OCI-LY1 (cell line): Measurements from ENCODE around the gene SYNM.

Experiments
- H2AFZ ChIP-seq: fragments of 200-600 bp; sonication (generic), shearing (Covaris generic); 2 replicates; pipeline ENCODE4 v1.6.0; 2014; ENCODE audit warnings: antibody characterized with exemption, mild to moderate bottlenecking, low read length
- H3F3A ChIP-seq: fragments of 200-600 bp; sonication (generic), shearing (Covaris generic); 2 replicates; pipeline ENCODE4 v1.6.0; 2014; ENCODE audit warnings: mild to moderate bottlenecking, antibody characterized with exemption, low read length, moderate library complexity; ENCODE audit not compliant: insufficient read depth
- H3K27ac ChIP-seq: fragments of 200-600 bp; sonication (generic); 2 replicates; pipeline ENCODE4 v1.5.1; 2014; ENCODE audit warnings: low read length, mixed run types, mild to moderate bottlenecking, low read depth; ENCODE audit not compliant: poor library complexity, severe bottlenecking
- H3K27me3 ChIP-seq: fragments of 200-600 bp; sonication (generic); 2 replicates; pipeline ENCODE4 v1.6.0; 2014; ENCODE audit warnings: antibody characterized with exemption, mild to moderate bottlenecking, low read length, moderate library complexity; ENCODE audit not compliant: insufficient read depth
- H3K36me3 ChIP-seq: fragments of 200-600 bp; sonication (generic); 2 replicates; pipeline ENCODE4 v1.6.1; 2014; ENCODE audit warnings: mild to moderate bottlenecking, antibody characterized with exemption, low read length, moderate library complexity, mixed read lengths; ENCODE audit not compliant: insufficient read depth
- H3K4me1 ChIP-seq: fragments of 200-600 bp; sonication (generic); 2 replicates; pipeline ENCODE4 v1.5.1; 2014; ENCODE audit warnings: mild to moderate bottlenecking, low read length, moderate library complexity; ENCODE audit not compliant: insufficient read depth, severe bottlenecking
- H3K4me2 ChIP-seq: fragments of 200-600 bp; sonication (generic), shearing (Covaris generic); 2 replicates; pipeline ENCODE4 v1.6.1; 2014; ENCODE audit warnings: low read length
- H3K4me3 ChIP-seq: fragments of 200-600 bp; sonication (generic); 2 replicates; pipeline ENCODE4 v1.5.1; 2014; ENCODE audit warnings: low read length, low read depth, mild to moderate bottlenecking, mixed read lengths; ENCODE audit not compliant: poor library complexity, severe bottlenecking
- H3K79me2 ChIP-seq: fragments of 200-600 bp; shearing (Covaris generic); 2 replicates; pipeline ENCODE4 v1.6.1; 2016; ENCODE audit warnings: mixed run types, low read length, mixed read lengths; ENCODE audit not compliant: insufficient read depth
- H3K9ac ChIP-seq: fragments of 200-600 bp; sonication (generic), shearing (Covaris generic); 2 replicates; pipeline ENCODE4 v1.6.1; 2014; ENCODE audit warnings: mild to moderate bottlenecking, low read length, mixed read lengths
- H3K9me2 ChIP-seq: fragments of 200-600 bp; sonication (generic), shearing (Covaris generic); 2 replicates; pipeline ENCODE4 v1.6.1; 2014; ENCODE audit warnings: low read depth, mild to moderate bottlenecking, low read length, mixed read lengths
- H3K9me3 ChIP-seq: fragments of 200-600 bp; shearing (Covaris generic); 2 replicates; pipeline ENCODE4 v1.6.1; 2014; ENCODE audit warnings: low read length, mixed read lengths
- H4K20me1 ChIP-seq: fragments of 200-600 bp; sonication (generic), shearing (Covaris generic); 2 replicates; pipeline ENCODE4 v1.6.0; 2016; ENCODE audit warnings: mild to moderate bottlenecking, low read length; ENCODE audit not compliant: insufficient read depth
- CTCF ChIP-seq: fragments of 200-600 bp; sonication (generic), shearing (Covaris generic); IDR thresholded peaks from 2 replicates; pipeline ENCODE4 v1.5.1; 2017; ENCODE audit warnings: mild to moderate bottlenecking, antibody characterized with exemption, low read length, moderate library complexity, mixed read lengths
- EZH2 ChIP-seq: fragments of 200-600 bp; sonication (generic), shearing (Covaris generic); IDR thresholded peaks from 2 replicates; pipeline ENCODE4 v1.8.0; 2017; ENCODE audit warnings: borderline replicate concordance, mixed run types, mild to moderate bottlenecking, antibody characterized with exemption, low read length, moderate library complexity, mixed read lengths

SYNM gene

GRCh38 chr15:99097441-99098410, 7.2 kb upstream of the SYNM start:
- no peaks in the 10 kb centered on the region for H4K20me1 ChIP-seq
- H3K4me3 ChIP-seq = no peak overlapping the region
- H3K4me2 ChIP-seq = no peak overlapping the region
- no peaks in the 10 kb centered on the region for H3K79me2 ChIP-seq
- H3F3A ChIP-seq = no peaks in the 10 kb centered on the region
- H3K4me1 ChIP-seq = no peaks in the 10 kb centered on the region
- H2AFZ ChIP-seq = no peak overlapping the region
- H3K9ac ChIP-seq = no peak overlapping the region
- H3K9me2 ChIP-seq = no peaks in the 10 kb centered on the region
- H3K36me3 ChIP-seq = no peaks in the 10 kb centered on the region
- H3K27ac ChIP-seq = no peak overlapping the region
- no peaks in the 10 kb centered on the region for H3K27me3 ChIP-seq
- no peaks in the 10 kb centered on the region for H3K9me3 ChIP-seq
- TF ChIP-seq CTCF = no peak
- no peak for TF ChIP-seq EZH2

GRCh38 chr15:99098426-99098825, 6.5 kb upstream of the SYNM start:
- Histone ChIP-seq H3K4me2 (no peak overlapping the region), H3F3A (no peaks in the 10 kb centered on the region), H3K9ac (no peak overlapping the region), H3K27me3 (no peaks in the 10 kb centered on the region), H3K4me3 (no peak overlapping the region), H3K9me3 (no peaks in the 10 kb centered on the region), H4K20me1 (no peaks in the 10 kb centered on the region), H3K4me1 (no peaks in the 10 kb centered on the region), H3K27ac (no peak overlapping the region), H2AFZ (no peak overlapping the region), H3K79me2 (no peaks in the 10 kb centered on the region), H3K36me3 (no peaks in the 10 kb centered on the region), H3K9me2 (no peaks in the 10 kb centered on the region)
- TF ChIP-seq CTCF (no peak), EZH2 (no peak)

GRCh38 chr15:99098991-99099390, 5.9 kb upstream of the SYNM start:
- TF ChIP-seq EZH2 = no peak
- no peak for TF ChIP-seq CTCF
- Histone ChIP-seq H3K79me2 (no peaks in the 10 kb centered on the region), H3K9me2 (no peaks in the 10 kb centered on the region), H3K36me3 (no peaks in the 10 kb centered on the region), H3K27me3 (no peaks in the 10 kb centered on the region), H3K4me2 (no peak overlapping the region), H3F3A (no peaks in the 10 kb centered on the region), H3K9me3 (no peaks in the 10 kb centered on the region), H3K9ac (no peak overlapping the region), H3K4me1 (no peaks in the 10 kb centered on the region), H2AFZ (no peak overlapping the region), H4K20me1 (no peaks in the 10 kb centered on the region), H3K4me3 (no peak overlapping the region), H3K27ac (no peak overlapping the region)
